GM23248 (cell line): ENCODE measurements around the gene TRMU. TPM values are rescaled to one million over a fixed set of nuclear protein-coding genes. Genes with fewer than 3 reads are reported as not detected.

ENCODE experiments used
- DNase-seq: peaks from one replicate; pipeline ENCODE4 v3.0.0-alpha.2; 2015
- H2AFZ ChIP-seq: fragments of 200-600 bp; sonication (generic); 2 replicates; pipeline ENCODE4 v1.6.1; 2016; ENCODE audit warnings: antibody characterized with exemption
- H3F3A ChIP-seq: fragments of 200-600 bp; sonication (generic); 2 replicates; pipeline ENCODE4 v1.6.1; 2016; ENCODE audit warnings: mild to moderate bottlenecking, antibody characterized with exemption, mixed run types; ENCODE audit not compliant: insufficient read depth
- H3K27ac ChIP-seq: fragments of 200-600 bp; sonication (generic); 2 replicates; pipeline ENCODE4 v1.5.1; 2016; ENCODE audit warnings: mild to moderate bottlenecking
- H3K27me3 ChIP-seq: fragments of 200-600 bp; sonication (generic); replicated peaks from 2 replicates; pipeline ENCODE4 v1.6.1; 2016; ENCODE audit warnings: mild to moderate bottlenecking; ENCODE audit not compliant: insufficient read depth
- H3K36me3 ChIP-seq: fragments of 200-600 bp; sonication (generic); 2 replicates; pipeline ENCODE4 v1.6.1; 2016; ENCODE audit warnings: low read depth, mild to moderate bottlenecking
- H3K4me1 ChIP-seq: fragments of 200-600 bp; sonication (generic); 2 replicates; pipeline ENCODE4 v1.6.1; 2016; ENCODE audit warnings: mild to moderate bottlenecking; ENCODE audit not compliant: insufficient read depth
- H3K4me2 ChIP-seq: fragments of 200-600 bp; sonication (generic); one replicate; pipeline ENCODE4 v1.6.1; 2016; ENCODE audit warnings: mild to moderate bottlenecking; ENCODE audit not compliant: unreplicated experiment
- H3K4me3 ChIP-seq: fragments of 200-600 bp; sonication (generic); 2 replicates; pipeline ENCODE4 v1.5.1; 2016; ENCODE audit warnings: mild to moderate bottlenecking
- H3K79me2 ChIP-seq: fragments of 200-600 bp; sonication (generic); 2 replicates; pipeline ENCODE4 v1.6.1; 2016; ENCODE audit warnings: mild to moderate bottlenecking; ENCODE audit not compliant: insufficient read depth
- H3K9ac ChIP-seq: fragments of 200-600 bp; sonication (generic); 2 replicates; pipeline ENCODE4 v1.6.1; 2016; ENCODE audit warnings: mild to moderate bottlenecking
- H3K9me2 ChIP-seq: fragments of 200-600 bp; sonication (generic); 2 replicates; pipeline ENCODE4 v1.6.1; 2016; ENCODE audit warnings: mixed run types, mild to moderate bottlenecking, moderate library complexity; ENCODE audit not compliant: insufficient read depth
- H3K9me3 ChIP-seq: fragments of 200-600 bp; sonication (generic); one replicate; pipeline ENCODE4 v1.6.1; 2017; ENCODE audit warnings: low read depth
- H4K20me1 ChIP-seq: fragments of 200-600 bp; sonication (generic); 2 replicates; pipeline ENCODE4 v1.6.0; 2016; ENCODE audit not compliant: insufficient read depth
- EZH2 ChIP-seq: fragments of 200-600 bp; sonication (generic); IDR thresholded peaks from 2 replicates; pipeline ENCODE4 v1.6.1; 2018; ENCODE audit warnings: antibody characterized with exemption, mild to moderate bottlenecking; ENCODE audit not compliant: insufficient read depth, poor library complexity, severe bottlenecking
- EZH2phosphoT487 ChIP-seq: fragments of 200-600 bp; sonication (generic); IDR thresholded peaks from 2 replicates; pipeline ENCODE4 v1.6.1; 2018; ENCODE audit warnings: antibody characterized with exemption, moderate library complexity, mild to moderate bottlenecking, low read depth; ENCODE audit not compliant: insufficient read depth
- WGBS, 2 experiments: methylation state at CpG; one replicate each; pipeline ENCODE4 v1.1.6; 2015 to 2017; ENCODE audit warnings: low lambda C conversion rate in 2 of 2, low coverage in 1 of 2; ENCODE audit errors: missing lambda C conversion rate in 2 of 2; 5-methylcytosine and 5-hydroxymethylcytosine counted together
- in situ Hi-C: fragments of 300-500 bp; cut with MboI; formaldehyde crosslinking; loops from 2 replicates; pipeline ENCODE4 v1.15.0; 2020
- polyA plus RNA-seq: library from polyadenylated mRNA; unstranded; fragments of >200 nt; fragmentation: Nextera tagmentation; extraction: Ambion mirVana; gene quantifications from 2 replicates; pipeline ENCODE4 v1.2.1, GENCODE V29; 2016
- total RNA-seq: library from RNA; depleted of rRNA; stranded (reverse); fragments of >200 nt; shearing (Covaris generic); gene quantifications from 2 replicates; pipeline ENCODE4 v1.2.3, GENCODE V29; 2014

TRMU gene
- total and polyA plus RNA-seq, 2 experiments from 2014 or later = 27.0 to 38.4 TPM

DNA sequence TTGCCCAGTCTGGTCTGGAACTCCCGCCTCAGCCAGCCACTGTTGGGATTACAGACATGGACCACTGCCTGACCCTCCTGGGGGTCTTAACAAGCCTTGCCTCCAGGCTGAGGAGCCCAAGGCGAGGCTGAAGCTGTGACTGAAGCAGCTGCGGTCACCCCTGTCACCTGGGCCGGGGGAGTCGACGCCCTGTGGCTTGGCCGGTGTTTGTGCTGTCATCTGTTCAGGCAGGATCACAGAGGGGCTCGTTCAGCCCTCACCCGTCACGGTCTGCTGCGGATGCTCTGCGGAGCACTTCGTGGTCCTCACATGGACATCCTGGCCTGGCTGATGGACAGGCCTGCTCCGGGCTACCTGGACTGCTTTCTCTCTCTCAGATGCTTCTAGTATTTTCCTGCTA lies 23.8 kb downstream of the TRMU start:
- WGBS, 2 experiments = 92 to 94% methylated on average over 14 of the region's 14 CpGs
- TF ChIP-seq EZH2 (no peak), EZH2phosphoT487 (no peak)

DNA sequence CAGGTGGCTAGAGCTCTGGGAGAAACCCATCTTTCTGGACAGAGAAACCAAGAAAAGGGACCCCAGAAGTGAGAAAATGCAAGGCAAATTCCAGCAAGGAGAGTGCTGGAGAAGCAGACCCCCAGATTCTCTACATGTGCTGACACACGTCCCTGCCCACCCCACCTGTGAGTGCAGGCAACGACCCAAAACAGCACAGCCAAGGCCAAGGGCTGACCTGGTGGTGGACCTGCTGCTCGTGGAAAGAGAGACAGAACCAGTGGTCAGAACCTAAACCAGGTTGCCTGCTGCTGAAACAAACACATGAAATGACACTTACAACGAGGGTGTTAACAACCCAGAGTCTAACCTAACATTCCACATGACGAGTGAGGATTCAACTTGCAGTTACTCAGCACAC lies 24.6 kb downstream of the TRMU start:
- H3K4me1 ChIP-seq = no peaks in the 10 kb centered on the region
- no peak overlapping the region for H3K4me3 ChIP-seq
- H3K36me3 ChIP-seq = no peaks in the 10 kb centered on the region
- H3K9me2 ChIP-seq = no peaks in the 10 kb centered on the region
- TF ChIP-seq EZH2 = no peak
- TF ChIP-seq EZH2phosphoT487 = no peak
- WGBS, 2 experiments = 82% methylated on average over 5 of the region's 5 CpGs
- H3K27ac ChIP-seq = no peak overlapping the region
- DNase-seq = no peak
- no peaks in the 10 kb centered on the region for H3K9me3 ChIP-seq
- no peak overlapping the region for H3K4me2 ChIP-seq
- in situ Hi-C loops = no loop called here
- H3K79me2 ChIP-seq = no peaks in the 10 kb centered on the region
- peaks cover 15% of the 10 kb centered on the region; the same call in 1 of the 2 replicates for H3F3A ChIP-seq
- H3K27me3 ChIP-seq = no peaks in the 10 kb centered on the region
- H4K20me1 ChIP-seq = no peaks in the 10 kb centered on the region
- H2AFZ ChIP-seq = no peak overlapping the region
- H3K9ac ChIP-seq = no peak overlapping the region

More for the DNA sequence above, 23.8 kb downstream of the TRMU start:
- Histone ChIP-seq H3F3A (peaks cover 15% of the 10 kb centered on the region; the same call in 1 of the 2 replicates), H3K4me2 (no peak overlapping the region), H3K36me3 (no peaks in the 10 kb centered on the region), H3K9me2 (no peaks in the 10 kb centered on the region), H3K9ac (no peak overlapping the region), H2AFZ (no peak overlapping the region), H3K27me3 (no peaks in the 10 kb centered on the region), H3K27ac (no peak overlapping the region), H4K20me1 (no peaks in the 10 kb centered on the region), H3K9me3 (no peaks in the 10 kb centered on the region), H3K79me2 (no peaks in the 10 kb centered on the region), H3K4me3 (no peak overlapping the region), H3K4me1 (no peaks in the 10 kb centered on the region)
- DNase-seq = no peak
- in situ Hi-C loops = loop anchor here (10.0 kb wide), 1 partner anchor 185 kb away; no protein-coding TSS in a partner anchor

DNA sequence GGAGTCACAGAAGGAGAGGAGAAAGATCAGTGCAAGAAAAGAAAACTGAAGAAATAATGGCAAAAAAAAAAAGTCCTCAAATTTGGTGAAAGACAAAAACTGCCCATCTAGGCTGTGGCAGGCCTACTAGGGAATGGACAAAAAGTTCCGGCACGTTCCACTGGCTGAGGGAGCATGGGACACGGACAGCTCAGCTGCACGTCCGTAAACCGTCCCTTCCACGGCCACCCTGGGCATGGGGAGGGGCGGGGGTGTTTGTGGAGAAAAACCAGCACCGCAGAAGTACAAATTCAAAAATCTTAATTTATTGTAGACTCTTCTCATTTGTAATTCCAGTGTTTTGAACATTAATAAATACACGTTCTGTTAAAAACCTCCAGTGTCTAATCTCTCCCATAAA lies 25.4 kb downstream of the TRMU start:
- TF ChIP-seq EZH2phosphoT487 (no peak), EZH2 (no peak)
- 83 to 89% methylated on average over 10 of the region's 10 CpGs for WGBS, 2 experiments
- no peaks in the 10 kb centered on the region for H3K9me3 ChIP-seq
- H3K9me2 ChIP-seq = no peaks in the 10 kb centered on the region
- H3K79me2 ChIP-seq = no peaks in the 10 kb centered on the region
- in situ Hi-C loops = no loop called here
- H3F3A ChIP-seq = peaks cover 15% of the 10 kb centered on the region; the same call in 1 of the 2 replicates
- H3K4me3 ChIP-seq = no peak overlapping the region
- H3K9ac ChIP-seq = no peak overlapping the region
- no peak overlapping the region for H3K27ac ChIP-seq
- H3K4me1 ChIP-seq = no peaks in the 10 kb centered on the region
- DNase-seq = no peak
- H3K36me3 ChIP-seq = no peaks in the 10 kb centered on the region
- H3K27me3 ChIP-seq = no peaks in the 10 kb centered on the region
- no peak overlapping the region for H3K4me2 ChIP-seq
- no peaks in the 10 kb centered on the region for H4K20me1 ChIP-seq
- H2AFZ ChIP-seq = no peak overlapping the region

DNA sequence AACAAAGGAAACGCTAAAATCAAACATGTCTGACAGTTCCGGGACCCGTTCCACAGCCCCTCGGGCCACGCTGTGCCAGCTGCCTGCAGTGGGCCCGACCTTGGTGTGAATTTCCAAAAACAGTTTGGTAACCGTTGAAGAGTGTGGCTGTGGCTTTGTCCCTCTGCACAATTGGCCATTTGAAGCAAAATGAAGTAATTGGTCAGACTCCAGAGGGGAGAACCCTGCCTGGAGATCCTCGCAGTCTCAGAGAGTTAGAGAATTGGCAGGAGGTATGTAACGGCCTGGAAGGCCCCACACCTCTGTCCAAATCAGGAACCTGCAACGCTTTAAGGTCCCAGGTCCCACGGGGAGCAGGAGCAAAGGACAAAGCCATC lies 26.3 kb downstream of the TRMU start:
- 48 to 53% methylated on average over 11 of the region's 11 CpGs for WGBS, 2 experiments
- DNase-seq = no peak
- in situ Hi-C loops = no loop called here

More for the DNA sequence above, 26.3 kb downstream of the TRMU start:
- Histone ChIP-seq H3K4me3 (no peak overlapping the region), H3F3A (peaks cover 15% of the 10 kb centered on the region; the same call in 1 of the 2 replicates), H3K9me2 (no peaks in the 10 kb centered on the region), H2AFZ (no peak overlapping the region), H4K20me1 (no peaks in the 10 kb centered on the region), H3K36me3 (no peaks in the 10 kb centered on the region), H3K9me3 (no peaks in the 10 kb centered on the region), H3K27me3 (no peaks in the 10 kb centered on the region), H3K27ac (no peak overlapping the region), H3K4me2 (no peak overlapping the region), H3K79me2 (no peaks in the 10 kb centered on the region), H3K9ac (no peak overlapping the region), H3K4me1 (no peaks in the 10 kb centered on the region)
- TF ChIP-seq EZH2 (no peak), EZH2phosphoT487 (no peak)
